Endothelial cell (in vitro differentiated cells): ENCODE results near the gene GPC5. TPM values are rescaled to one million over a fixed set of nuclear protein-coding genes. Genes with fewer than 3 reads are reported as not detected.
"Not testable (repeated sequence)": the region's sequence is repeated elsewhere in the genome, so short reads cannot be mapped to it uniquely, and the experiment has no call there.

Source experiments
- DNase-seq: peaks from one replicate; pipeline ENCODE4 v3.0.0; 2021; ENCODE audit warnings: low spot score
- H3K27ac Mint-ChIP-seq: one replicate; pipeline ENCODE4 v1.8.0; 2021; ENCODE audit warnings: mixed read lengths, inconsistent platforms; ENCODE audit not compliant: unreplicated experiment
- H3K27me3 Mint-ChIP-seq: one replicate; pipeline ENCODE4 v1.8.0; 2021; ENCODE audit warnings: mild to moderate bottlenecking, moderate library complexity, mixed read lengths, inconsistent platforms; ENCODE audit not compliant: unreplicated experiment
- H3K36me3 Mint-ChIP-seq: one replicate; pipeline ENCODE4 v1.8.0; 2021; ENCODE audit warnings: mild to moderate bottlenecking, low read depth, mixed read lengths, inconsistent platforms; ENCODE audit not compliant: unreplicated experiment
- H3K4me1 Mint-ChIP-seq: one replicate; pipeline ENCODE4 v1.8.0; 2021; ENCODE audit warnings: mild to moderate bottlenecking, mixed read lengths, inconsistent platforms; ENCODE audit not compliant: unreplicated experiment
- H3K4me3 Mint-ChIP-seq: one replicate; pipeline ENCODE4 v1.8.0; 2021; ENCODE audit warnings: mild to moderate bottlenecking, mixed read lengths, inconsistent platforms; ENCODE audit not compliant: unreplicated experiment
- H3K9me3 Mint-ChIP-seq: one replicate; pipeline ENCODE4 v1.8.0; 2021; ENCODE audit warnings: mixed read lengths, inconsistent platforms; ENCODE audit not compliant: unreplicated experiment
- CTCF ChIP-seq: fragments of 200-600 bp; sonication (generic); IDR thresholded peaks from one replicate; pipeline ENCODE4 v1.5.0; 2021; ENCODE audit warnings: antibody characterized with exemption; ENCODE audit not compliant: unreplicated experiment
- total RNA-seq: library from RNA; stranded (reverse); fragmentation: NEBNext Ultra II Directional; extraction: Animal tissue kit (Norgen Biotek cat#: 25700); gene quantifications from one replicate; pipeline ENCODE4 v1.2.1, GENCODE V29; 2021; ENCODE audit not compliant: unreplicated experiment

The GPC5 gene
- total RNA-seq, 1 donor from 2014 or later: not detected

- H3K27ac Mint-ChIP-seq: no peak overlapping the region
- no peak for DNase-seq
- no peaks in the 10 kb centered on the region for H3K4me1 Mint-ChIP-seq
- no peak overlapping the region for H3K4me3 Mint-ChIP-seq
- no peaks in the 10 kb centered on the region for H3K27me3 Mint-ChIP-seq
- no peaks in the 10 kb centered on the region for H3K9me3 Mint-ChIP-seq
- TF ChIP-seq CTCF: no peak
- no peaks in the 10 kb centered on the region for H3K36me3 Mint-ChIP-seq
Measured at GRCh38 chr13:91664039-91664438, 265.6 kb downstream of the GPC5 start.

- no peak for TF ChIP-seq CTCF
- Mint-ChIP-seq H3K4me1 (no peaks in the 10 kb centered on the region), H3K4me3 (no peak overlapping the region), H3K9me3 (no peaks in the 10 kb centered on the region), H3K27ac (no peak overlapping the region), H3K36me3 (no peaks in the 10 kb centered on the region), H3K27me3 (peaks cover 2% of the 10 kb centered on the region)
- DNase-seq: no peak
Measured at GRCh38 chr13:91667486-91667885, 269.1 kb downstream of the GPC5 start.

- Mint-ChIP-seq H3K27me3 (peaks cover 2% of the 10 kb centered on the region), H3K4me1 (no peaks in the 10 kb centered on the region)
Measured at GRCh38 chr13:91668866-91669495, 270.6 kb downstream of the GPC5 start.

DNA sequence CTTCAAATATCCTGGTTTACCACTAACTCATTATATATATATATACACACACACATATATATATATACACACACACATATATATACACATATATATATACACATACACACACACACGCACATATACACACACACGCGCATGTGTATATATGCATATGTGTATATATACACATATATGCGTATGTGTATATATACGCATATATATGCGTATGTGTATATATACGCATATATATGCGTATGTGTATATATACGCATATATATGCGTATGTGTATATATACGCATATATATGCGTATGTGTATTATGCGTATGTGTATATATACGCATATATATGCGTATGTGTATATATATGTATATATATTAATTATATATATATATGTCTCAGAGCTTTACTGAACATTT lies 275.9 kb downstream of the GPC5 start:
- H3K4me3 Mint-ChIP-seq, DNase-seq, H3K9me3 Mint-ChIP-seq, H3K4me1 Mint-ChIP-seq, H3K27me3 Mint-ChIP-seq, H3K27ac Mint-ChIP-seq, H3K36me3 Mint-ChIP-seq: not testable (repeated sequence)

More at GRCh38 chr13:91668866-91669495, 270.6 kb downstream of the GPC5 start:
- no peak for TF ChIP-seq CTCF
- no peak for DNase-seq
- no peaks in the 10 kb centered on the region for H3K36me3 Mint-ChIP-seq
- H3K27ac Mint-ChIP-seq: no peak overlapping the region
- no peak overlapping the region for H3K4me3 Mint-ChIP-seq
- no peaks in the 10 kb centered on the region for H3K9me3 Mint-ChIP-seq

GRCh38 chr13:91684746-91685145 lies 286.3 kb downstream of the GPC5 start:
- no peak for TF ChIP-seq CTCF
- no peaks in the 10 kb centered on the region for H3K4me1 Mint-ChIP-seq

More at GRCh38 chr13:91684746-91685145, 286.3 kb downstream of the GPC5 start:
- no peak for DNase-seq
- no peaks in the 10 kb centered on the region for H3K27me3 Mint-ChIP-seq
- H3K4me3 Mint-ChIP-seq: no peak overlapping the region
- no peak overlapping the region for H3K27ac Mint-ChIP-seq
- H3K9me3 Mint-ChIP-seq: no peaks in the 10 kb centered on the region
- H3K36me3 Mint-ChIP-seq: no peaks in the 10 kb centered on the region
